GM23338 (cell line): ENCODE data around the gene PGAP3.

ENCODE experiments used
- CREB1 ChIP-seq: fragments of 250-450 bp; sonication (Bioruptor Pico); IDR thresholded peaks from 2 replicates; pipeline ENCODE4 v1.5.0; 2020; ENCODE audit warnings: low read depth, mild to moderate bottlenecking, moderate library complexity
- EZH2 ChIP-seq: fragments of 200-600 bp; sonication (generic); IDR thresholded peaks from one replicate; pipeline ENCODE4 v1.8.0; 2017; ENCODE audit warnings: antibody characterized with exemption, mild to moderate bottlenecking, low read depth; ENCODE audit not compliant: unreplicated experiment
- EZH2phosphoT487 ChIP-seq: fragments of 200-600 bp; sonication (generic); IDR thresholded peaks from one replicate; pipeline ENCODE4 v1.8.1; 2018; ENCODE audit warnings: antibody characterized with exemption; ENCODE audit not compliant: unreplicated experiment
- JUNB ChIP-seq: IDR thresholded peaks from one replicate; pipeline ENCODE4 v1.6.1; 2016; ENCODE audit warnings: antibody characterized with exemption; ENCODE audit not compliant: unreplicated experiment
- POLR2AphosphoS5 ChIP-seq: IDR thresholded peaks from 2 replicates; pipeline ENCODE4 v1.6.1; 2016; ENCODE audit warnings: antibody characterized with exemption, low read depth
- ZNF331 ChIP-seq: fragments of 250-450 bp; sonication (Bioruptor Pico); IDR thresholded peaks from 2 replicates; pipeline ENCODE4 v1.5.0; 2020; ENCODE audit warnings: low read depth, mild to moderate bottlenecking, moderate library complexity
- TF ChIP-seq, protein P1 (sequence below), 2 experiments: fragments of 200-600 bp in 1 of 2; sonication (generic) in 1 of 2; conservative IDR thresholded peaks; 2 replicates each; pipeline versions ENCODE4 v1.5.1 to v1.6.1; 2016 to 2017; ENCODE audit warnings: antibody characterized with exemption in 2 of 2, low read depth in 2 of 2, mild to moderate bottlenecking in 2 of 2, moderate library complexity in 1 of 2
- TF ChIP-seq, protein P2 (sequence below): IDR thresholded peaks from one replicate; pipeline ENCODE4 v1.6.1; 2018; ENCODE audit warnings: antibody characterized with exemption; ENCODE audit not compliant: unreplicated experiment

DNA sequence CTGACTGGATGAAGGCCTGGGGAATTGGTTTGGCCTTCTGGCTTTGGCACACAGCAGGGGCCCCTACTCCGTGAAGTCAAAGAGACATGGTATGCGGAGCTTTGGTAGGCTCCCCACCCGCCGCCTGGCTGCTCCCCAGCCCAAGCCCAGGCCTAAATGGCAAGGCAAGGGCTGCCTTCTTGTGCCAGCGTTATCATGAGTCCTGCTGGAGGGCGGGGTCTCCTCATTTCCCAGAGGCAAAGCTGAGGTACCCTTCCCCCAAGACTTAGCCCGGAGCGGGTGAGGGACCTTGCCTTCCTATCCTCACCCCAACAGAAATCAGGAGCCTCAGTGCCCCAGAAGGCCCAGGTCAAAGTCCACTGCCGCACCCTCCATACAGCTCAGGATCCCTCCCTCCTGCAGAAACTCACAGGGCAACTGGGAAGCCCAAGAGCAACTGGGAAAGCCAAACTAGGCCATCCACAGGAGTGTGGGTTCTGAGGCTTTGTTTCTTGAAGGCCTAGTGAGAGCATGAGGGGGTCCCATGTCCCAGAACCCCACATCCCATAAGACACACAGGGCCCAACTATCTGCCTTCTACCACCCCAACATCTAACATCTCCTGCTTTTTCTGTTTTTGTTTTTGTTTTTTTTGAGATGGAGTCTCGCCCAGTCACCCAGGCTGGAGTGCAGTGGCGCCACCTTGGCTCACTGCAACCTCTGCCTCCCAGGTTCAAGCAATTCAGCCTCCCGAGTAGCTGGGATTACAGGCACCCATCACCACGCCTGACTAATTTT is 9.3 kb downstream of the PGAP3 start:
- TF ChIP-seq, protein P1, sequence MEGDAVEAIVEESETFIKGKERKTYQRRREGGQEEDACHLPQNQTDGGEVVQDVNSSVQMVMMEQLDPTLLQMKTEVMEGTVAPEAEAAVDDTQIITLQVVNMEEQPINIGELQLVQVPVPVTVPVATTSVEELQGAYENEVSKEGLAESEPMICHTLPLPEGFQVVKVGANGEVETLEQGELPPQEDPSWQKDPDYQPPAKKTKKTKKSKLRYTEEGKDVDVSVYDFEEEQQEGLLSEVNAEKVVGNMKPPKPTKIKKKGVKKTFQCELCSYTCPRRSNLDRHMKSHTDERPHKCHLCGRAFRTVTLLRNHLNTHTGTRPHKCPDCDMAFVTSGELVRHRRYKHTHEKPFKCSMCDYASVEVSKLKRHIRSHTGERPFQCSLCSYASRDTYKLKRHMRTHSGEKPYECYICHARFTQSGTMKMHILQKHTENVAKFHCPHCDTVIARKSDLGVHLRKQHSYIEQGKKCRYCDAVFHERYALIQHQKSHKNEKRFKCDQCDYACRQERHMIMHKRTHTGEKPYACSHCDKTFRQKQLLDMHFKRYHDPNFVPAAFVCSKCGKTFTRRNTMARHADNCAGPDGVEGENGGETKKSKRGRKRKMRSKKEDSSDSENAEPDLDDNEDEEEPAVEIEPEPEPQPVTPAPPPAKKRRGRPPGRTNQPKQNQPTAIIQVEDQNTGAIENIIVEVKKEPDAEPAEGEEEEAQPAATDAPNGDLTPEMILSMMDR (conservative IDR thresholded peaks at IDR 0.05; ENCODE audit: low read depth in 2 of 2), result peak; percentile 42 to 47
- TF ChIP-seq EZH2 (no peak), POLR2AphosphoS5 (no peak), CREB1 (CRISPR knock-in tag) (no peak), JUNB (no peak), EZH2phosphoT487 (no peak), ZNF331 (CRISPR knock-in tag) (no peak)
- TF ChIP-seq, protein P2, sequence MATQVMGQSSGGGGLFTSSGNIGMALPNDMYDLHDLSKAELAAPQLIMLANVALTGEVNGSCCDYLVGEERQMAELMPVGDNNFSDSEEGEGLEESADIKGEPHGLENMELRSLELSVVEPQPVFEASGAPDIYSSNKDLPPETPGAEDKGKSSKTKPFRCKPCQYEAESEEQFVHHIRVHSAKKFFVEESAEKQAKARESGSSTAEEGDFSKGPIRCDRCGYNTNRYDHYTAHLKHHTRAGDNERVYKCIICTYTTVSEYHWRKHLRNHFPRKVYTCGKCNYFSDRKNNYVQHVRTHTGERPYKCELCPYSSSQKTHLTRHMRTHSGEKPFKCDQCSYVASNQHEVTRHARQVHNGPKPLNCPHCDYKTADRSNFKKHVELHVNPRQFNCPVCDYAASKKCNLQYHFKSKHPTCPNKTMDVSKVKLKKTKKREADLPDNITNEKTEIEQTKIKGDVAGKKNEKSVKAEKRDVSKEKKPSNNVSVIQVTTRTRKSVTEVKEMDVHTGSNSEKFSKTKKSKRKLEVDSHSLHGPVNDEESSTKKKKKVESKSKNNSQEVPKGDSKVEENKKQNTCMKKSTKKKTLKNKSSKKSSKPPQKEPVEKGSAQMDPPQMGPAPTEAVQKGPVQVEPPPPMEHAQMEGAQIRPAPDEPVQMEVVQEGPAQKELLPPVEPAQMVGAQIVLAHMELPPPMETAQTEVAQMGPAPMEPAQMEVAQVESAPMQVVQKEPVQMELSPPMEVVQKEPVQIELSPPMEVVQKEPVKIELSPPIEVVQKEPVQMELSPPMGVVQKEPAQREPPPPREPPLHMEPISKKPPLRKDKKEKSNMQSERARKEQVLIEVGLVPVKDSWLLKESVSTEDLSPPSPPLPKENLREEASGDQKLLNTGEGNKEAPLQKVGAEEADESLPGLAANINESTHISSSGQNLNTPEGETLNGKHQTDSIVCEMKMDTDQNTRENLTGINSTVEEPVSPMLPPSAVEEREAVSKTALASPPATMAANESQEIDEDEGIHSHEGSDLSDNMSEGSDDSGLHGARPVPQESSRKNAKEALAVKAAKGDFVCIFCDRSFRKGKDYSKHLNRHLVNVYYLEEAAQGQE, result no peak
